Activated CD4-positive, alpha-beta T cell treated with anti-CD3 and anti-CD28 coated beads, Interleukin-2, amount 50 U/mL, for 48 hours (primary cell): Measurements from ENCODE around the gene CYP26C1.
A peak's percentile ranks its signal among the peaks of the same experiment; 100 is the strongest.
"Not testable (repeated sequence)": the region's sequence is repeated elsewhere in the genome, so short reads cannot be mapped to it uniquely, and the experiment has no call there.

ENCODE experiments used
- DNase-seq, 2 experiments: peaks; one replicate each; pipeline ENCODE4 v3.0.0-alpha.2; 2020

CYP26C1 gene

GRCh38 chr10:93079663-93080349 is 19.2 kb downstream of the CYP26C1 start:
- DNase-seq = no peak

- peak; percentile 57 to 61 for DNase-seq
These were observed 19.9 kb downstream of the CYP26C1 start for GRCh38 chr10:93080350-93081046.

GRCh38 chr10:93081318-93081717 is 20.7 kb downstream of the CYP26C1 start:
- no peak for DNase-seq

- no peak for DNase-seq
These were observed 21.2 kb downstream of the CYP26C1 start for GRCh38 chr10:93081834-93082233.

GRCh38 chr10:93083743-93084539 is 23.3 kb downstream of the CYP26C1 start:
- DNase-seq = no peak

- no peak for DNase-seq
These were observed 24.8 kb downstream of the CYP26C1 start for GRCh38 chr10:93085272-93085859.

- no peak for DNase-seq
These were observed 25.7 kb downstream of the CYP26C1 start for GRCh38 chr10:93086289-93086688.

- no peak for DNase-seq
These were observed 27.2 kb downstream of the CYP26C1 start for GRCh38 chr10:93087846-93088245.

GRCh38 chr10:93088466-93088865 is 27.9 kb downstream of the CYP26C1 start:
- DNase-seq = no peak

GRCh38 chr10:93090619-93091018 is 30.0 kb downstream of the CYP26C1 start:
- DNase-seq = no peak

GRCh38 chr10:93091960-93092359 is 31.4 kb downstream of the CYP26C1 start:
- DNase-seq = no peak

- DNase-seq = no peak
These were observed 34.6 kb downstream of the CYP26C1 start for GRCh38 chr10:93095225-93095624.

- DNase-seq = no peak
These were observed 36.3 kb downstream of the CYP26C1 start for GRCh38 chr10:93096901-93097300.

- no peak for DNase-seq
These were observed 36.8 kb downstream of the CYP26C1 start for GRCh38 chr10:93097386-93097785.

GRCh38 chr10:93098816-93099215 is 38.2 kb downstream of the CYP26C1 start:
- DNase-seq = no peak

- no peak for DNase-seq
These were observed 39.1 kb downstream of the CYP26C1 start for GRCh38 chr10:93099670-93100069.

- not testable (repeated sequence) for DNase-seq
These were observed 40.5 kb downstream of the CYP26C1 start for GRCh38 chr10:93101148-93101547.

- no peak for DNase-seq
These were observed 43.4 kb downstream of the CYP26C1 start for GRCh38 chr10:93103953-93104352.

- no peak for DNase-seq
These were observed 46.1 kb downstream of the CYP26C1 start for GRCh38 chr10:93106631-93107072.

- no peak for DNase-seq
These were observed 50.0 kb downstream of the CYP26C1 start for GRCh38 chr10:93110472-93111146.

GRCh38 chr10:93113042-93113441 is 52.4 kb downstream of the CYP26C1 start:
- no peak for DNase-seq

GRCh38 chr10:93115661-93116383 is 55.2 kb downstream of the CYP26C1 start:
- DNase-seq = peak; percentile 75 to 79
